Keratinocyte (primary cell): ENCODE results near the gene ABI3BP. TPM values are rescaled to one million over a fixed set of nuclear protein-coding genes. Genes with fewer than 3 reads are reported as not detected.

ENCODE experiments used
- DNase-seq: peaks from one replicate; pipeline ENCODE4 v3.0.0-alpha.2; 2011; ENCODE audit warnings: low read depth, missing footprints, low spot score
- FAIRE-seq: peaks from 2 replicates; lab custom pipeline; 2011; peaks lifted over from hg19 to GRCh38; lab: Jason Lieb, UNC
- H2AFZ ChIP-seq: 2 replicates; pipeline ENCODE4 v1.6.0; 2012; ENCODE audit warnings: low read length, control low read depth, inconsistent platforms; ENCODE audit not compliant: control insufficient read depth
- H3K27ac ChIP-seq: 2 replicates; pipeline ENCODE4 v1.5.1; 2011; ENCODE audit warnings: low read length; ENCODE audit not compliant: control insufficient read depth, insufficient read depth
- H3K27me3 ChIP-seq: 3 replicates; pipeline ENCODE4 v1.6.0; 2011; ENCODE audit warnings: low read length; ENCODE audit not compliant: control insufficient read depth, insufficient read depth; ENCODE audit errors: extremely low read depth
- H3K36me3 ChIP-seq, 2 experiments: 2 replicates in 1 of 2; 3 replicates in 1 of 2; pipeline ENCODE4 v1.5.1; 2011; ENCODE audit warnings: low read length in 2 of 2, mild to moderate bottlenecking in 1 of 2; ENCODE audit not compliant: control insufficient read depth in 2 of 2, insufficient read depth in 2 of 2; ENCODE audit errors: extremely low read depth in 1 of 2
- H3K4me1 ChIP-seq: 3 replicates; pipeline ENCODE4 v1.5.1; 2011; ENCODE audit warnings: low read length; ENCODE audit not compliant: control insufficient read depth, insufficient read depth; ENCODE audit errors: extremely low read depth
- H3K4me2 ChIP-seq: 3 replicates; pipeline ENCODE4 v1.6.0; 2011; ENCODE audit warnings: low read depth, low read length; ENCODE audit not compliant: control insufficient read depth, insufficient read depth; ENCODE audit errors: extremely low read depth
- H3K4me3 ChIP-seq, 3 experiments: fragments of 200-600 bp in 1 of 3; sonication (generic) in 1 of 3; 2 replicates in 2 of 3; 3 replicates in 1 of 3; pipeline ENCODE4 v1.5.1; 2011 to 2016; ENCODE audit warnings: low read length in 3 of 3, mild to moderate bottlenecking in 3 of 3, control low read depth in 2 of 3, inconsistent platforms in 1 of 3, low read depth in 1 of 3, mixed read lengths in 1 of 3, mixed run types in 1 of 3, moderate library complexity in 1 of 3; ENCODE audit not compliant: control insufficient read depth in 2 of 3, insufficient read depth in 2 of 3; ENCODE audit errors: extremely low read depth in 1 of 3
- H3K79me2 ChIP-seq: 2 replicates; pipeline ENCODE4 v1.6.0; 2012; ENCODE audit warnings: low read length; ENCODE audit not compliant: control insufficient read depth, insufficient read depth
- H3K9ac ChIP-seq: 3 replicates; pipeline ENCODE4 v1.6.0; 2011; ENCODE audit warnings: low read length; ENCODE audit not compliant: control insufficient read depth, insufficient read depth; ENCODE audit errors: extremely low read depth
- H3K9me1 ChIP-seq: 3 replicates; pipeline ENCODE4 v1.6.0; 2011; ENCODE audit warnings: low read length; ENCODE audit not compliant: control insufficient read depth, insufficient read depth; ENCODE audit errors: extremely low read depth
- H3K9me3 ChIP-seq: 2 replicates; pipeline ENCODE4 v1.5.1; 2012; ENCODE audit warnings: low read depth, low read length; ENCODE audit not compliant: control insufficient read depth
- H4K20me1 ChIP-seq: 3 replicates; pipeline ENCODE4 v1.6.0; 2011; ENCODE audit warnings: low read length; ENCODE audit not compliant: control insufficient read depth, insufficient read depth; ENCODE audit errors: extremely low read depth
- CTCF ChIP-seq, 3 experiments: IDR thresholded peaks in 1 of 3; conservative IDR thresholded peaks in 1 of 3; optimal IDR thresholded peaks in 1 of 3; 2 replicates in 2 of 3; 3 replicates in 1 of 3; pipeline versions ENCODE3 to v1.5.1; 2011; ENCODE audit warnings: low read length in 3 of 3, mild to moderate bottlenecking in 3 of 3, moderate library complexity in 2 of 3, control low read depth in 1 of 3, inconsistent platforms in 1 of 3; ENCODE audit not compliant: insufficient read depth in 2 of 3; ENCODE audit errors: extremely low read depth in 1 of 3
- EZH2 ChIP-seq: IDR thresholded peaks from one replicate; pipeline ENCODE4 v1.6.1; 2012; ENCODE audit warnings: inconsistent platforms, mild to moderate bottlenecking, low read length, moderate library complexity
- dilution Hi-C: fragments of 300-500 bp; cut with MboI; formaldehyde crosslinking; loops from one replicate; pipeline ENCODE4 v1.7.0; 2020; ENCODE audit warnings: low sequenced_read_pairs; ENCODE audit not compliant: extremely low pct_ligation_motif_present
- polyA plus RNA-seq, 5 experiments: library from polyadenylated mRNA; depleted of rRNA in 3 of 5; stranded (reverse) in 3 of 5; stranded (forward) in 1 of 5; unstranded in 1 of 5; fragments of >200 nt; gene quantifications; 1 replicate in 1 of 5; 2 replicates in 3 of 5; 3 replicates in 1 of 5; pipeline versions ENCODE4 v1.2.1 to v1.2.3, GENCODE V29; 2011 to 2012; ENCODE audit warnings: missing spikeins in 2 of 5, low read depth in 1 of 5, low replicate concordance in 1 of 5

The ABI3BP gene
- polyA plus RNA-seq, 1 donor (not counting 4 experiments of a cell fraction or from before 2014, with no cell fraction given) = 0.59 TPM

DNA sequence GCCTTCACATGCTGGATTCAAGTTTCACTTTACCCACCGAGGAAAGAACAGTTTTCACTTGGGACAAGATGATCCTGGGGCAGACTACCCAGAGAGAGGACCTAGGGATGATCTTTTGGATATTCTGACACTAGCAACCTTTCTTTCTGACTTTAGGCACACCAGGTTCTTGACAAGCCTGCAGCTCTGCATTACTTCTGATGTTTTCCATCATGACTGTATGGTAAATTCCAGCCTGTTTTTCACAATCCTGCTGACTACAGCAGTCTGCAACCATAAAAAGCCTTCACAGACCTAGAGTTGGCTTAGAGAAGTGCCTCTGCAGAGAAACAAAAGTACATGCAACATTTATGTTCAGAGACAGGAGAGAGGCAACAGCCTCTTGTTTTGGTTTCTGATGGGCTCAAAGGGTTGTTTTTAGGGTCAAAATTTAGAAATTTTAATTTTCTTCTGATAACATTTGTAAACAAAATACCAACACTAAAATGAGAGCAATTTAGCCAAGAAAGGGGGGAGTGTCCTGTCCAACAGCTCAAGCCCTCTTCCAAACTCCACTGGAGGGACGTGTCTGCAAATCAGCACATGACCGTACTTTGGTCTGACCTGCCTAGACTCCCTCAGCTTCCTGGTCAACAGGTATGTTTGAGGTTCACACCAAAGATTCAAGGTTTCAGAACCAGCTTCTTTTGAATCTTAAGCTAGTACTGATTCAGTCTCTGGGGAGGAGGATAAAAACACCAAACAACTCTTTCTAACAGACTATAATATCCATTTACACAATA lies 799 bp downstream of the ABI3BP start:
- no peaks in the 10 kb centered on the region for H3K27me3 ChIP-seq
- H3K79me2 ChIP-seq = no peaks in the 10 kb centered on the region
- DNase-seq (no peak), FAIRE-seq (peak; percentile 71)
- H3K4me3 ChIP-seq = peak overlapping the region in 2 of 3 experiments; percentile 52 to 59
- H3K4me2 ChIP-seq = peak overlapping the region; percentile 90
- H3K27ac ChIP-seq = peak overlapping the region; percentile 19
- H3K9me3 ChIP-seq = no peaks in the 10 kb centered on the region
- TF ChIP-seq EZH2 = no peak
- no peak for TF ChIP-seq CTCF (optimal IDR thresholded peaks at IDR 0.05 in 1 of 3, IDR thresholded peaks at IDR 0.05 in 1 of 3, conservative IDR thresholded peaks at IDR 0.05 in 1 of 3; ENCODE audit: extremely low read depth in 1 of 3, insufficient read depth in 2 of 3, low read length in 3 of 3)
- peak overlapping the region; percentile 88 for H2AFZ ChIP-seq
- H3K36me3 ChIP-seq = no peaks in the 10 kb centered on the region
- peaks cover 18% of the 10 kb centered on the region for H3K4me1 ChIP-seq
- dilution Hi-C loops = no loop called here
- H3K9me1 ChIP-seq = no peaks in the 10 kb centered on the region
- no peaks in the 10 kb centered on the region for H4K20me1 ChIP-seq
- peak overlapping the region; percentile 34 for H3K9ac ChIP-seq

- Histone ChIP-seq H3K9me3 (no peaks in the 10 kb centered on the region), H3K27ac (no peak overlapping the region), H4K20me1 (no peaks in the 10 kb centered on the region), H3K36me3 (no peaks in the 10 kb centered on the region), H3K4me2 (no peak overlapping the region), H3K27me3 (no peaks in the 10 kb centered on the region), H3K9ac (no peak overlapping the region), H3K79me2 (no peaks in the 10 kb centered on the region), H3K4me1 (peaks cover 17% of the 10 kb centered on the region), H2AFZ (no peak overlapping the region), H3K4me3 (no peak overlapping the region), H3K9me1 (no peaks in the 10 kb centered on the region)
- DNase-seq (no peak), FAIRE-seq (peak; percentile 58)
- no peak for TF ChIP-seq EZH2
- no peak for TF ChIP-seq CTCF (optimal IDR thresholded peaks at IDR 0.05 in 1 of 3, IDR thresholded peaks at IDR 0.05 in 1 of 3, conservative IDR thresholded peaks at IDR 0.05 in 1 of 3; ENCODE audit: extremely low read depth in 1 of 3, insufficient read depth in 2 of 3, low read length in 3 of 3)
- dilution Hi-C loops = no loop called here
Measured at GRCh38 chr3:100988080-100988479, 5.1 kb downstream of the ABI3BP start.
